Endothelial cell of umbilical vein (primary cell): Measurements from ENCODE around the gene SLC26A11. TPM values are rescaled to one million over a fixed set of nuclear protein-coding genes. Genes with fewer than 3 reads are reported as not detected.

Source experiments
- BruUV-seq: library from RNA; stranded (reverse); fragments of 400-500 nt; replicated peaks from 2 replicates; lab custom pipeline; 2021; lab: Mats Ljungman, UMichigan
- CTCF ChIA-PET: fragments of 300-600, 350-600 bp; sonication (Branson Sonifier 250); formaldehyde crosslinking; loops from one replicate; lab custom pipeline; 2021; ENCODE audit warnings: antibody characterized with exemption, inconsistent platforms; lab: Charles Lee
- POLR2A ChIA-PET: fragments of 300-600, 350-600 bp; sonication (Branson Sonifier 250); formaldehyde crosslinking; loops from one replicate; lab custom pipeline; 2021; ENCODE audit warnings: antibody characterized with exemption, inconsistent platforms; lab: Charles Lee
- DNase-seq: peaks from one replicate; pipeline ENCODE4 v3.0.0-alpha.2; 2011; ENCODE audit warnings: low read depth, low spot score
- FAIRE-seq: peaks from 2 replicates; lab custom pipeline; 2011; peaks lifted over from hg19 to GRCh38; lab: Jason Lieb, UNC
- H2AFZ ChIP-seq: 2 replicates; pipeline ENCODE4 v1.6.0; 2012; ENCODE audit warnings: low read depth, low read length, control low read depth, inconsistent platforms
- H3K27ac ChIP-seq: 2 replicates; pipeline ENCODE4 v1.5.1; 2011; ENCODE audit warnings: low read depth, mild to moderate bottlenecking, control low read depth, low read length, moderate library complexity; ENCODE audit not compliant: insufficient read depth
- H3K27me3 ChIP-seq, 2 experiments: 2 replicates each; pipeline versions ENCODE4 v1.6.0 to v1.6.1; 2011; ENCODE audit warnings: low read length in 2 of 2, mixed read lengths in 1 of 2; ENCODE audit not compliant: control insufficient read depth in 2 of 2, insufficient read depth in 2 of 2
- H3K36me3 ChIP-seq, 2 experiments: 2 replicates in 1 of 2; 3 replicates in 1 of 2; pipeline ENCODE4 v1.5.1; 2011; ENCODE audit warnings: low read length in 2 of 2, mild to moderate bottlenecking in 1 of 2, moderate library complexity in 1 of 2; ENCODE audit not compliant: control insufficient read depth in 2 of 2, insufficient read depth in 2 of 2; ENCODE audit errors: extremely low read depth in 1 of 2
- H3K4me1 ChIP-seq: 3 replicates; pipeline ENCODE4 v1.5.1; 2011; ENCODE audit warnings: mild to moderate bottlenecking, low read length; ENCODE audit not compliant: control insufficient read depth, insufficient read depth; ENCODE audit errors: extremely low read depth
- H3K4me2 ChIP-seq: 2 replicates; pipeline ENCODE4 v1.6.1; 2011; ENCODE audit warnings: low read length, control low read depth, mixed read lengths; ENCODE audit not compliant: insufficient read depth
- H3K4me3 ChIP-seq, 3 experiments: fragments of 200-600 bp in 1 of 3; sonication (generic), shearing (Covaris generic) in 1 of 3; replicated peaks in 1 of 3; 2 replicates each; pipeline ENCODE4 v1.5.1; 2011 to 2016; ENCODE audit warnings: control low read depth in 3 of 3, low read length in 3 of 3, mild to moderate bottlenecking in 2 of 3, inconsistent platforms in 1 of 3, low read depth in 1 of 3, moderate library complexity in 1 of 3; ENCODE audit not compliant: insufficient read depth in 1 of 3
- H3K79me2 ChIP-seq: 2 replicates; pipeline ENCODE4 v1.6.0; 2012; ENCODE audit warnings: low read length, inconsistent platforms; ENCODE audit not compliant: control insufficient read depth, insufficient read depth
- H3K9ac ChIP-seq: replicated peaks from 2 replicates; pipeline ENCODE3; 2011; ENCODE audit warnings: low read length, control low read depth; ENCODE audit not compliant: insufficient read depth; ENCODE audit errors: extremely low read depth
- H3K9me1 ChIP-seq: replicated peaks from 3 replicates; pipeline ENCODE4 v1.6.0; 2011; ENCODE audit warnings: mild to moderate bottlenecking, low read length; ENCODE audit not compliant: control insufficient read depth, insufficient read depth; ENCODE audit errors: extremely low read depth
- H3K9me3 ChIP-seq: replicated peaks from 2 replicates; pipeline ENCODE4 v1.5.1; 2012; ENCODE audit warnings: low read length, inconsistent platforms; ENCODE audit not compliant: control insufficient read depth, insufficient read depth
- H4K20me1 ChIP-seq: replicated peaks from 2 replicates; pipeline ENCODE3; 2011; ENCODE audit warnings: mild to moderate bottlenecking, low read length; ENCODE audit not compliant: control insufficient read depth, insufficient read depth; ENCODE audit errors: extremely low read depth
- EZH2 ChIP-seq: IDR thresholded peaks from 2 replicates; pipeline ENCODE4 v1.6.1; 2012; ENCODE audit warnings: borderline replicate concordance, low read depth, mild to moderate bottlenecking, moderate library complexity, low read length, inconsistent platforms; ENCODE audit not compliant: severe bottlenecking
- FOS ChIP-seq: IDR thresholded peaks from 2 replicates; pipeline ENCODE4 v1.6.1; 2011; ENCODE audit warnings: mild to moderate bottlenecking, low read length, moderate library complexity, borderline replicate concordance; ENCODE audit not compliant: insufficient read depth
- GATA2 ChIP-seq: IDR thresholded peaks from 2 replicates; pipeline ENCODE4 v1.7.0; 2011; ENCODE audit warnings: low read depth, mild to moderate bottlenecking, moderate library complexity, mixed read lengths, low read length; ENCODE audit not compliant: insufficient read length, insufficient read depth
- JUN ChIP-seq: IDR thresholded peaks from 2 replicates; pipeline ENCODE4 v1.6.1; 2011; ENCODE audit warnings: borderline replicate concordance, low read depth; ENCODE audit not compliant: insufficient read length, insufficient read depth
- MYC ChIP-seq: IDR thresholded peaks from one replicate; pipeline ENCODE4 v1.6.1; 2011; ENCODE audit warnings: mild to moderate bottlenecking, low read depth, low read length
- POLR2A ChIP-seq: IDR thresholded peaks from 2 replicates; pipeline ENCODE4 v1.6.1; 2012; ENCODE audit warnings: low read depth, mild to moderate bottlenecking, control low read depth, low read length
- POLR2AphosphoS5 ChIP-seq: IDR thresholded peaks from 2 replicates; pipeline ENCODE4 v1.6.1; 2012; ENCODE audit warnings: low read depth, mild to moderate bottlenecking, control low read depth, low read length, moderate library complexity; ENCODE audit not compliant: insufficient read depth
- dilution Hi-C: fragments of 300-500 bp; cut with MboI; formaldehyde crosslinking; loops from one replicate; pipeline ENCODE4 v1.15.0; 2019; ENCODE audit warnings: low sequenced_read_pairs; ENCODE audit not compliant: extremely low pct_ligation_motif_present
- intact Hi-C: fragments of 100-400 bp; cut with micrococcal nuclease; formaldehyde crosslinking; loops from one replicate; pipeline ENCODE4 v1.10.0; 2022
- polyA plus RNA-seq, 4 experiments: library from polyadenylated mRNA; depleted of rRNA in 3 of 4; stranded (reverse) in 3 of 4; unstranded in 1 of 4; fragments of >200 nt; gene quantifications; 2 replicates each; pipeline versions ENCODE4 v1.2.1 to v1.2.3, GENCODE V29; 2011 to 2012; ENCODE audit warnings: missing spikeins in 1 of 4
- total RNA-seq: library from RNA; stranded (reverse); gene quantifications from 2 replicates; pipeline ENCODE4 v1.2.3, GENCODE V29; 2021
- TF ChIP-seq, protein P1 (sequence below): IDR thresholded peaks from 2 replicates; pipeline ENCODE4 v1.6.1; 2011; ENCODE audit not compliant: insufficient read depth, insufficient read length
- TF ChIP-seq, protein P2 (sequence below), 2 donors: IDR thresholded peaks; 1 replicate in 1 of 2; 2 replicates in 1 of 2; pipeline ENCODE4 v1.5.1; 2011; ENCODE audit warnings: low read length in 2 of 2, mild to moderate bottlenecking in 2 of 2, moderate library complexity in 2 of 2, control low read depth in 1 of 2, inconsistent platforms in 1 of 2, low read depth in 1 of 2; ENCODE audit not compliant: insufficient read depth in 1 of 2; ENCODE audit errors: extremely low read depth in 1 of 2

SLC26A11 gene
- total and polyA plus RNA-seq, 2 donors (not counting 3 experiments of a cell fraction or from before 2014, with no cell fraction given) = 25.2 to 33.0 TPM

DNA sequence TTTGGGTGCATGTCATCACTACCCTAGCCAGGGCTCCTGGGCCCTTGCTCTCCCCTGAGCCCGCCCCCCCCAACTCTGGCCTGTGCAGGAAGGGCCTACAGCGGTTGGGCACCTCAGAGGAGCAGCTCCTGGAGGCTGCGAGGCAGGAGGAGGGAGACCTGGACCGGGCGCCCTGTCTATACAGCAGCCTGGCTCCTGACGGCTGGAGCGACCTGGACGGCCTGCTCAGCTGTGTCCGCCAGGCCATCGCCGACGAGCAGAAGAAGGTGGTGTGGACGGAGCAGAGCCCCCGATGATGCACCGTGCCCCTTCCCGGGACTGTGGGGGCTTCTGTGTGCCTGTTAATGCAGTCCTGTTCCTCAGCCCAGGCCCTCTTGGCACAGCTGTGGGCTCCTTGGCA is 12.2 kb upstream of the SLC26A11 start:
- no peaks in the 10 kb centered on the region for H3K27me3 ChIP-seq
- no peaks in the 10 kb centered on the region for H3K4me1 ChIP-seq
- CTCF ChIA-PET = interaction anchor here (3.4 kb wide), 1 partner anchor 12 kb away, joined by 32 read pairs; no protein-coding TSS in a partner anchor
- H3K79me2 ChIP-seq = no peaks in the 10 kb centered on the region
- intact Hi-C loops = no loop called here
- no peak for TF ChIP-seq POLR2AphosphoS5
- TF ChIP-seq POLR2A = no peak
- TF ChIP-seq FOS = no peak
- no peak for TF ChIP-seq EZH2
- TF ChIP-seq, protein P1, sequence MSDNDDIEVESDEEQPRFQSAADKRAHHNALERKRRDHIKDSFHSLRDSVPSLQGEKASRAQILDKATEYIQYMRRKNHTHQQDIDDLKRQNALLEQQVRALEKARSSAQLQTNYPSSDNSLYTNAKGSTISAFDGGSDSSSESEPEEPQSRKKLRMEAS = no peak
- H3K27ac ChIP-seq = no peak overlapping the region
- no peak overlapping the region for H3K9ac ChIP-seq
- no peak for FAIRE-seq
- H3K4me3 ChIP-seq = no peak overlapping the region
- H2AFZ ChIP-seq = no peak overlapping the region
- dilution Hi-C loops = no loop called here
- no TSS peak for BruUV-seq
- no peaks in the 10 kb centered on the region for H3K9me1 ChIP-seq
- H4K20me1 ChIP-seq = no peaks in the 10 kb centered on the region
- DNase-seq = no peak
- no peak overlapping the region for H3K4me2 ChIP-seq
- peaks cover 8 to 32% of the 10 kb centered on the region in 2 experiments for H3K36me3 ChIP-seq
- H3K9me3 ChIP-seq = no peaks in the 10 kb centered on the region
- POLR2A ChIA-PET = no interaction called here

DNA sequence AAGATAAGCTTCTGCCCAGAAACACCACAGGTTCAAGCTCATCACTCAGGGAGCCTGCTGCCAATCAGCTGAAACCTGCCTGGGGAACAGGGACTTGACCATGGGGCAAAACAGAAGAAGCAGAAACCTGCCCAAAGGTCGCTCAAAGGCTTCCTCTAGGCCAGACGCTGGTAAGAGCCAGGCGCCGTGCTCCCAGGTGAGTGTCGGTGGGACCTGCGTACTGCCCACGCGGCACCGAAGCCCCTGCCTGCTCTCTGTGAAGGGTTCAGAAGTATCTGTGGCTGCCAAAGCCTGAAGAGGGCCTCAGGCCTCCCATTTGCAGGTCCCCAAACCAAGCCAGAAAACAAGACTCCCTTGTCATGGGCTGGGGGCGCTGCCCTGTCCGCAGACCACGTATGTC is 10.5 kb upstream of the SLC26A11 start:
- H3K9ac ChIP-seq = no peak overlapping the region
- BruUV-seq = no TSS peak
- H4K20me1 ChIP-seq = no peaks in the 10 kb centered on the region
- intact Hi-C loops (no loop called here), dilution Hi-C loops (no loop called here)
- no peak overlapping the region for H3K4me2 ChIP-seq
- no peaks in the 10 kb centered on the region for H3K27me3 ChIP-seq
- FAIRE-seq (no peak), DNase-seq (no peak)
- TF ChIP-seq POLR2A (no peak), EZH2 (no peak), MYC (no peak), POLR2AphosphoS5 (no peak), FOS (no peak), JUN (no peak), GATA2 (no peak)
- TF ChIP-seq, protein P1 = no peak
- TF ChIP-seq, protein P2, sequence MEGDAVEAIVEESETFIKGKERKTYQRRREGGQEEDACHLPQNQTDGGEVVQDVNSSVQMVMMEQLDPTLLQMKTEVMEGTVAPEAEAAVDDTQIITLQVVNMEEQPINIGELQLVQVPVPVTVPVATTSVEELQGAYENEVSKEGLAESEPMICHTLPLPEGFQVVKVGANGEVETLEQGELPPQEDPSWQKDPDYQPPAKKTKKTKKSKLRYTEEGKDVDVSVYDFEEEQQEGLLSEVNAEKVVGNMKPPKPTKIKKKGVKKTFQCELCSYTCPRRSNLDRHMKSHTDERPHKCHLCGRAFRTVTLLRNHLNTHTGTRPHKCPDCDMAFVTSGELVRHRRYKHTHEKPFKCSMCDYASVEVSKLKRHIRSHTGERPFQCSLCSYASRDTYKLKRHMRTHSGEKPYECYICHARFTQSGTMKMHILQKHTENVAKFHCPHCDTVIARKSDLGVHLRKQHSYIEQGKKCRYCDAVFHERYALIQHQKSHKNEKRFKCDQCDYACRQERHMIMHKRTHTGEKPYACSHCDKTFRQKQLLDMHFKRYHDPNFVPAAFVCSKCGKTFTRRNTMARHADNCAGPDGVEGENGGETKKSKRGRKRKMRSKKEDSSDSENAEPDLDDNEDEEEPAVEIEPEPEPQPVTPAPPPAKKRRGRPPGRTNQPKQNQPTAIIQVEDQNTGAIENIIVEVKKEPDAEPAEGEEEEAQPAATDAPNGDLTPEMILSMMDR (IDR thresholded peaks at IDR 0.05; ENCODE audit: extremely low read depth in 1 of 2, insufficient read depth in 1 of 2, low read depth in 1 of 2, low read length in 2 of 2) = no peak
- no peaks in the 10 kb centered on the region for H3K79me2 ChIP-seq
- H3K9me1 ChIP-seq = no peaks in the 10 kb centered on the region
- no peak overlapping the region for H3K27ac ChIP-seq
- no peak overlapping the region for H2AFZ ChIP-seq
- H3K4me3 ChIP-seq = no peak overlapping the region
- ChIA-PET POLR2A (no interaction called here), CTCF (interaction anchor here (0.7 kb wide), 1 partner anchor 14 kb away, joined by 3 read pairs; no protein-coding TSS in a partner anchor)
- H3K9me3 ChIP-seq = no peaks in the 10 kb centered on the region
- H3K4me1 ChIP-seq = no peaks in the 10 kb centered on the region
- H3K36me3 ChIP-seq = peaks cover 8 to 40% of the 10 kb centered on the region in 2 experiments
